ENCODE data around the gene EYA2.

The EYA2 gene

GRCh38 chr20:47221036-47221625, 326.5 kb downstream of the EYA2 start:
- TF ChIP-seq CTCF (IDR thresholded peaks at IDR 0.05; ENCODE audit: control insufficient read depth, insufficient read depth, low read depth, low read length, missing control alignments) = no peak
- H3K4me3 ChIP-seq (ENCODE audit: control insufficient read depth, low read depth, low read length) = no peak overlapping the region
- no peak for DNase-seq (ENCODE audit: low read depth)

GRCh38 chr20:47222468-47223119, 328.0 kb downstream of the EYA2 start:
- no peak for TF ChIP-seq CTCF (IDR thresholded peaks at IDR 0.05; ENCODE audit: control insufficient read depth, insufficient read depth, low read depth, low read length, missing control alignments)
- no peak overlapping the region for H3K4me3 ChIP-seq (ENCODE audit: control insufficient read depth, low read depth, low read length)
- DNase-seq (ENCODE audit: low read depth) = no peak

GRCh38 chr20:47223896-47224295, 329.3 kb downstream of the EYA2 start:
- DNase-seq (ENCODE audit: low read depth) = no peak
- no peak for TF ChIP-seq CTCF (IDR thresholded peaks at IDR 0.05; ENCODE audit: control insufficient read depth, insufficient read depth, low read depth, low read length, missing control alignments)

GRCh38 chr20:47224300-47224791, 329.7 kb downstream of the EYA2 start:
- TF ChIP-seq CTCF (IDR thresholded peaks at IDR 0.05; ENCODE audit: control insufficient read depth, insufficient read depth, low read depth, low read length, missing control alignments) = no peak
- no peak overlapping the region for H3K4me3 ChIP-seq (ENCODE audit: control insufficient read depth, low read depth, low read length)
- DNase-seq (ENCODE audit: low read depth) = no peak

More at GRCh38 chr20:47223896-47224295, 329.3 kb downstream of the EYA2 start:
- H3K4me3 ChIP-seq (ENCODE audit: control insufficient read depth, low read depth, low read length) = no peak overlapping the region

- H3K4me3 ChIP-seq (ENCODE audit: control insufficient read depth, low read depth, low read length) = no peak overlapping the region
- no peak for TF ChIP-seq CTCF (IDR thresholded peaks at IDR 0.05; ENCODE audit: control insufficient read depth, insufficient read depth, low read depth, low read length, missing control alignments)
- no peak for DNase-seq (ENCODE audit: low read depth)
Measured at GRCh38 chr20:47224857-47225256, 330.2 kb downstream of the EYA2 start.

- no peak for TF ChIP-seq CTCF (IDR thresholded peaks at IDR 0.05; ENCODE audit: control insufficient read depth, insufficient read depth, low read depth, low read length, missing control alignments)
- no peak for DNase-seq (ENCODE audit: low read depth)
- no peak overlapping the region for H3K4me3 ChIP-seq (ENCODE audit: control insufficient read depth, low read depth, low read length)
Measured at GRCh38 chr20:47225458-47225857, 330.8 kb downstream of the EYA2 start.
